H1 (cell line): ENCODE measurements around the gene PXK.

Experiments used
- ATF3 ChIP-seq: IDR thresholded peaks from 2 replicates; pipeline ENCODE4 v1.6.1; 2011; ENCODE audit warnings: low read depth, mild to moderate bottlenecking, low read length; ENCODE audit not compliant: insufficient read depth
- CREB1 ChIP-seq: IDR thresholded peaks from 2 replicates; pipeline ENCODE4 v1.6.1; 2012; ENCODE audit warnings: inconsistent platforms
- CTCF ChIP-seq, 3 experiments: IDR thresholded peaks; 1 replicate in 2 of 3; 2 replicates in 1 of 3; pipeline versions ENCODE4 v1.5.1 to v1.6.1; 2011; ENCODE audit warnings: low read length in 3 of 3, mild to moderate bottlenecking in 3 of 3, inconsistent platforms in 2 of 3, low read depth in 1 of 3, moderate library complexity in 1 of 3; ENCODE audit not compliant: insufficient read depth in 1 of 3; ENCODE audit errors: control extremely low read depth in 1 of 3
- MAX ChIP-seq: IDR thresholded peaks from 2 replicates; pipeline ENCODE4 v1.6.1; 2012; ENCODE audit warnings: inconsistent platforms
- PHF8 ChIP-seq: fragments of 200-600 bp; sonication (generic); conservative IDR thresholded peaks from 2 replicates; pipeline ENCODE4 v1.7.1; 2012; ENCODE audit warnings: low read depth, mild to moderate bottlenecking, inconsistent platforms, low read length, moderate library complexity
- POLR2A ChIP-seq, 2 experiments: IDR thresholded peaks; 1 replicate in 1 of 2; 2 replicates in 1 of 2; pipeline ENCODE4 v1.6.1; 2011; ENCODE audit warnings: low read depth in 2 of 2, low read length in 2 of 2, mild to moderate bottlenecking in 2 of 2; ENCODE audit errors: control extremely low read depth in 1 of 2
- RFX5 ChIP-seq: IDR thresholded peaks from 2 replicates; pipeline ENCODE4 v1.6.1; 2011; ENCODE audit warnings: low read depth, low read length, improper control_type of control experiment, borderline replicate concordance
- TAF1 ChIP-seq: IDR thresholded peaks from 2 replicates; pipeline ENCODE4 v1.6.1; 2011; ENCODE audit warnings: mild to moderate bottlenecking, low read depth, low read length
- YY1 ChIP-seq: IDR thresholded peaks from 2 replicates; pipeline ENCODE4 v1.6.1; 2011; ENCODE audit warnings: low read depth, mild to moderate bottlenecking, low read length

GRCh38 chr3:58358808-58359207 lies 26.1 kb downstream of the PXK start:
- no peak for TF ChIP-seq CTCF (IDR thresholded peaks at IDR 0.05; ENCODE audit: control extremely low read depth in 1 of 3, insufficient read depth in 1 of 3, low read depth in 1 of 3, low read length in 3 of 3)
- TF ChIP-seq MAX = no peak
- TF ChIP-seq ATF3 = no peak
- no peak for TF ChIP-seq CREB1
- TF ChIP-seq TAF1 = no peak
- no peak for TF ChIP-seq POLR2A (IDR thresholded peaks at IDR 0.05; ENCODE audit: control extremely low read depth in 1 of 2, low read depth in 2 of 2, low read length in 2 of 2)
- no peak for TF ChIP-seq YY1
- no peak for TF ChIP-seq PHF8
- no peak for TF ChIP-seq RFX5
